ENCODE results near the gene SEC16A.
A peak's percentile ranks its signal among the peaks of the same experiment; 100 is the strongest.

The SEC16A gene

DNA sequence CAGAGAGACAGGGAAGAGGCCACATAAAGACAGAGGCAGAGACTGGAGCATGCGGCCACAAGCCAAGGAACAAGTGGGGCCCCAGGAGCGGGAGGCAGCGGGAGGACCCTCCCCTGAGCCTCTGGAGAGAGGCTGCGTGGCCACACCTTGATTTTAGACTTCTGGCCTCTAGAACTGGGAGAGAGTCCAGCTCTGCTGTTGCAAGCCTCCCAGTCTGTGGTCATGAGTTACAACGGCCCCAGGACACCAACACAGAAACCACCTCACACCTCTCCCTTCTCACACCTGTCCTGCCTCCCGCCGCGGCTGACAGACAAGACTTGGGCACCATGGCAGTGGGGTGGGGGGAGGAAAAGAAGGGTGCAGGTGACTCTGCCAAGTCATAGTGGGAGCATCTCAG lies 45.4 kb downstream of the SEC16A start:
- DNase-seq: no peak

DNA sequence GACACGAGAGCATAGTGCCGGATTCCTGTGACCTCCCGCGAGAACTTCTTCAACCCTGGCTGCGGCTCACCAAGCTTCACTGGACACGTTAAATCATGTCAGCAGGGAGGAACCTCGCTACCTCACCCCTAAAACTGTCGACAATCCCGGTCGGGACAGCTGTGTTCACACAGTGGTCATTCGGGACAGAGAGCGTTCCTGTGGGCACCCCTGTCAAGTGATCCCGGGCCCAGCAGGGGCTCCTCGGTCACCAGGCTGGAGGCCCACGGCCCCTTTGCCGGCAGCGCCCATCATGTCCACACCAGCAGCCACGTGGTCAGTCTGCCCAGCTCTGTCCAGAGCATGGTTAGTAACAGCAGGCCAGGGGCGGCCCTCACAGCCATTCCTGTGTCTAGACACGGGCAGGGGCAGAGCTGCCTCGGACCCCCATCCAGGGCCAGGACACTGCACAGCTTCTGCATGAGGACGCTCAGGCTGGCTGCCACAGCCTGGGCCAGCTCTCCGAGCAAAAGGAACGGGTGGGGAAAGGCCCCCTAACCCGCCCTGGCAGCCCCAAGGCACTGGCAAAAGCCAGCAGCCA lies 46.7 kb downstream of the SEC16A start:
- DNase-seq: no peak

DNA sequence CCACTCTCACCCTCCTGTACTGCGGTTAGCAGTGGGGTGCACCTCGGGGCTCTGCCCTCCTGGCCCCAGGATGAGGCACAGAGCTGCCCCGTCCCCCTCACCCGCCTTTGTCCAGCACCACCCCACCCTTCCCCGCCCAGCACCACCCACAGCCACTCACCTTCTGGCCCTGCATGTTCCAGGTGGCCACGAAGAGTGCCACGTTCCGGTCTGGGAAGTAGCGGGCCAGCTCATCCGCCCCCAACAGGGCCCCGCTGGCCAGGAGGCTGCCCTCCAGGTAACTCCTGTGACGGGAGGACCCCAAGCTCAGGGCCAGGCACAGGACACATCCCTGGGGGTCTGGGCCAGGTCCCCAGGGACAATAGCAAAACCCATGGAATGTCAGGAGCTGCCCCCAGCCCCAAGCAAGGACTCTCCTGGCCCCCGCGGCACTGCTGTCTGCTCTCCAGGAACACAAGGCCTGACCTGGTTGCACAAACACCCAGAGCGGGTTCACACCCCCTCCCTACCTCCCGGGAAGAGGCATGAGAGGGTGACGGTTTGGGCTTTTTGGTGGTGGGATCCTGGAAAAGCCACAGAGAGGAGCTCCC lies 48.2 kb downstream of the SEC16A start:
- no peak for DNase-seq

DNA sequence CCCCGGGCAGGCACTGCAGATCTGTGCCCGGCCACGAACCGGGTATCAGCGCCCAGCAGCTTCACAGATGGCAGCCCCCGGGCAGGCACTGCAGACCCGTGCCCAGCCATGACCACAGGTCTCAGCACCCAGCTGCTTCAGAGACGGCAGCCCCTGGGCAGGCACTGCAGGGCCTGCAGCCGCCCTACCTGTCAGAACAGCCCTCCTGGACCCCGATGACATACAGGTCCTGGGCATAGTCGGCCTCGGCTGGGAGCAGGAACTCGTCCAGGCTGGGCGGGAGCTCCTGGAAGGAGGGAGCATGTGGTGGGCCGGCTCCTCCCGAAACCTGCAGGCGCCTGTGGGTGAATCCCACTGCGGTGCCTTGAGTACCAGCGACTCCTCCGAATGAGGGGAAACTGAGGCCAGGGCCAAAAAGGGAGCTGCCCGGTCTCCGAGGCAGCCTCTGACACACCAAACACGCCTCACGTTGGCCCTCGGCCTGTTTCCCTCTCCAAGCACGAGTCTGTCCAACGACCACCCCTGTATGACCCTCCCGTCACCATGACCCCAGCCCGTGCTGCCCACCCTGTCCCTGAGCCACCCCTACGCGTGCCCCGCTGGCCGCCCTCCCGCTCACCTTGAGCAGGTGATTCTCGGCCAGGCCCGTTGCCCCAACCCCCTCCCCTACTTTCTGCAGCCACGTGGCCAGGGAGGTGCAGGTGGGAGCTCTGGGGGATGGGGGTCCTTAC lies 48.8 kb downstream of the SEC16A start:
- DNase-seq: no peak

DNA sequence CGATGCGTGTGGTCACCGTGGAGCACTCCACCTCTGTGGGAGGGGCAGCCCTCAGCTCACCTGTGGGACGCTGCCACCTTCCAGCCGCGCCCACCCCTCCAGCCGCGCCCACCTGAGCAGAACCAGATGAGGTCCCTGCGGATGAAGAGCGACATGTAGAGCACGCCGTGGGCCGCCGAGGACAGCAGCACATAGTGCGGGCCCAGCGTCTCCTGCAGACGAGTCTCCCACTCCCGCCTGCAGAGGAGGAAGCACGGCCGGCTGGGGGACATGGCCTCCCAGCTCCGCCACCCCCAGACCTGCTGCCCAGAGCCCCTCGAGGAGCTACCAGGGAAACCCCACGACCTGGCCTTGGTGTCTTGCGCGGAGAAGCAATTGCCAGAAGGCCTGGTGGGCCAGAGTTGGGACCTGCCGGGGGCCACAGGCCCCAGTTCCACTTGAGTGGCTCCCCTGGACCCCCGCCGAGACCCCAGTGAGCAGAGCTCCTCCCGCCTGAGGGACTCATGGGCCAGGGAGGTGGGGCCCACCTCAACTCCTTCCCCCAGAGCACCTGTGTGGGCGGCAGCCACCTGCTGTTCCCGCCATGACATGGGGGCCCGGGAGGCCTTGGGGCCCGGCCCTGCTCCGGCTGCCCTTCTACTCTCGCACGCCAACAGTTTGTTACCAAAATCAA lies 49.7 kb downstream of the SEC16A start:
- DNase-seq: no peak

DNA sequence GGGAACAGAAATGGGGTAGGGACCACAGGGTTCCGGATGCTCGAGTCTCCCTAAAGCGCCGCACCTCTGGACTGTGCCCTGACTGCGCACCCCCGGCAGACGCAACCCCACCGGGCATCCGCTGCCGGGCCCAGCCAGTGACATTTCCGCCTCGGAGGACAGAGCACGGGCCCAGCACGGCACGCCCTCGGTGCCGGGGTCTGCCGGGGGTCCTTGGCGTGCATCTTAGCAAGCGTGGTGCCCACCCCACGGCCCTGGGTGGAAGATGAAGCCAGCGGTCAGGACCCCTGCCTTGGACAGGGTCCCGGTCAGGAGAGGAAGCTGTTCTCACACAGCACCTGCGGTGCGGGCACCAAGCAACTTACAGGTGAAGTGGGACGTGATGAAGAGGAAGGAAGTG lies 50.2 kb downstream of the SEC16A start:
- no peak for DNase-seq

DNA sequence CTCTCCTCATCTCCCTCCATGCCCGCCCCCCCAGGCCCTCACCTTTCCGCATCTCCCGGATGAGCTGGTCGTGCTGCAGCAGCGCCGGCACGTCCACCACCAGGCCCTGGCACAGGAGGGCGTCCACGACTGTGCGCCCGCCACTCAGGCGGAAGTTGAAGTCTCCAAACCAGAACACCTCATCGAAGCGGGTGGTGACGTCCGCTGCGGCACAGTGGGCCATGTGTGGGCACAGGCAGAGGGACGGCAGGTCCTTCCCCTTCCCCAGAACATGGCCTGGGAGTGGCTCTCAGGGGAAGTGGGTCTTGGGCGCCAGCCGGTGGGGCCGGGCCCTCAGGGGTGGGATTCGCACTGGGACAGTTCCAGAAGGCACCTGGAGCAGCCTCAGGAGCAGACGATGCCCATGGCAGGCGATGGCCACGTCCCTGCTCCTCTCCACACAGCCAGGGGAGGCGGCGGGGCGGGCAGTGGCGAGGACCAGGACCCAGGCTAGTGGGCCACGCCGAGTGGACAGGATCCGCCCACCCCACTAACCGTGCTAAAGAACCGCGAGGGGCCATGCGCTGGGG lies 51.0 kb downstream of the SEC16A start:
- DNase-seq: no peak

DNA sequence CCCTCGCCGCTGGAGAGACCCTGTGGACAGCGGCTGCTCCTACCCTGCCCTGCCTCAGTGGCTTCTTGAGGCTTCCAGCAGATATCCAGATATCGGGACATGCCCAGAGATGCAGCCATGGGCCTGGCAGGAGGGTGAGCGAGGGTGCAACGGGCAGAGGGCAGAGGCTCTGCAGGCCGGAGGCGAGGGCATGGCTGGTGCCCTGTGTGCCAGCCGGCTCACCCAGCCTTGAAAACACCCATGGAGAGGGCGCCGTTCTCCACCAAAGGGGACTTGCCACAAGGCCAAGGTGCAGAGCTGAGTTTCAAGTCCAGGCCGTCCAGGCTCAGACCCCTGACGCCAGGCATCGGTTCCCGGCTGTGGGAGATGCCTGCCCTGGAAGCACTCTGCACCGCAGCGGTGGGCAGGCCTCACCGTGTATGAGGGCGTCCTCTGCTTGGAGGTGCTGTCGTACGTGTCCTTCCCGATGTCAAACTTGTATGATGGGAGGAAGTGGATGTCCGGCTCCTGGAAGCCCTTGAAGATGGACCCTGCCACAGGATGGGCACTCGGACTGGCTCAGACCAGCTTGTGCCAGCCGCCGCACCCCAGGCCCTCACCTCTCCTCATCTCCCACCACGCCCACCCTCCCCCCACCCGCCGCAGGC lies 52.1 kb downstream of the SEC16A start:
- no peak for DNase-seq

DNA sequence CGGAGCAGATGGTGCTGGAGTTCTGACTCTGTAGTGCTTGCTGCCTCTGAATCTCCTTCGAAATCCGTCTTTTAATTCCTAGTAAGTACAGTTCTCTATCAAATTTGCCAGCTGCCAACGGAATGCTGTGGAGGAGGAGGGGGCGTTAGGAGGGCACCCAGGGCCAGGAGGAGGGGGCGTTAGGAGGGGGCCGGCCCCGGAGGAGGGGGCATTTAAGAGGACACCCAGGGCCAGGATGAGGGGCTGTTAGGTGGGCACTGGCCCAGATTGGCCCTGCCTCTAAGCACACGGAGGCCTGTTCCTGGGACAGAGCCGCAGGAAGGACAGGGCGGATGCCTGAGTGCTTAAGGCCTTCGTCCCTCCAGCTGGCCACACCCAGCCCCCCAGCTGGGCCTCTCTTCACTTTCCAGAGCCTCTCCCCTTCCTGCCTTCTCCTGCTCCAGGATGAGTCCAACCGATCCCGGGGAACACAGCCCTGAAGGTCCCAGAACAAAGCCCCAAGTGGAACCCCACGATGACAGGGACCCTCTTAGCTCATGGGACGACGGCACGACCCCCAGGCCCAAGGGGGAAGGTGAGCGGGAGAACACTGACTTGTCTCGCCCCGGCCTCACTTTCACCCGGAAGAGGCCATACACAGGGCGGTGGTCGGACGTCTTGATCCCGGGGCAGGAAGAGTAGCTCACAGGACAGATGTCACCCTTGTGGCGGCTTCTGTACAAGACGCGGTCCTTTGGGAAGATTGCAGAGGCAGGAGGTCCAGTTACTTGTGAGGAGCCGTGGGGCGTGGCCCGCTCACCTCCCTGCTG lies 53.0 kb downstream of the SEC16A start:
- no peak for DNase-seq

DNA sequence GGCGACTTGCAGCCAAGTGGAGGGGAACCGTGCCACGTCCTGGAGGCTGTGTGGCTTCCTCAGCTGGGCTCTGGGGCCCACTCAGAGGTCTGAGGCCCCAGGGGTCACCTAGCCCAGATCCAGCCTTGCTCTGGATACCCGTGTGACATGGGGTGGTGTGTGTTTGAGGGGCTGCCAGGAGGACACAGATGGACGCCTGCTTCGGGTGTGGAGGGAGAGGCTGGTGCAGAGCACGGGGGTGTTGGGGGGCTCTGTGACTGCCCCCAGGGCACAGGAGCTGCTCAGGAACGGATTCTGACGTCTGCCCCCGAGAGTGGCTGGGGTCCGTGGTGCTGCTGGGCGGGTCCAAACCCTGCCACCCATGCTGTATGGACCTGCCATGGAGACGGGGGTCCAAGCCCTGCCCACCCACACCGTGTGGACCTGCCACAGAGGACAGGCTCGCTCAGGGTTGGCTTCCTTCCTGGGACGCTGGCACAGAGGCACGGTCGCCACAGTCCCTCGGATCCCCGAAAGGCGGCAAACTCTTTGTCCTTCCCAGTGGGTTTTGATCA lies 53.7 kb downstream of the SEC16A start:
- DNase-seq: no peak

DNA sequence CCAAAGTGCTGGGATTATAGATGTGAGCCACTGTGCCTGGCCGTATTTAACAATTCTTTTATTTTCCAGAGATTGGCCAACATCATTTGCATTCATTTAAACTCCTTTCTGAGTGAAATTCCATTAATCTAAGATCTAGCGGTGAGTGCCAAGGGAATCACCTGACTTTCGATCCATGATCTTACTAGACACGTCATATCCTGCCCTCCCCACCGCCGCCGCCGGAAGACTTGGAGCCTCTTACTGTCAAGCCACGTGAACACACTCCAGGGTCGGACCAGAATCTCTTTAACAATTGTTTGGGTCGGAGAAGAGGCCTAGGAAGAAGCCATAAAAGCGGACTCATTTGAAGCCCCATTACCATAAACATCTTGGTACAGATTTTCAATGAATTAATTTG lies 56.1 kb downstream of the SEC16A start:
- no peak for DNase-seq

DNA sequence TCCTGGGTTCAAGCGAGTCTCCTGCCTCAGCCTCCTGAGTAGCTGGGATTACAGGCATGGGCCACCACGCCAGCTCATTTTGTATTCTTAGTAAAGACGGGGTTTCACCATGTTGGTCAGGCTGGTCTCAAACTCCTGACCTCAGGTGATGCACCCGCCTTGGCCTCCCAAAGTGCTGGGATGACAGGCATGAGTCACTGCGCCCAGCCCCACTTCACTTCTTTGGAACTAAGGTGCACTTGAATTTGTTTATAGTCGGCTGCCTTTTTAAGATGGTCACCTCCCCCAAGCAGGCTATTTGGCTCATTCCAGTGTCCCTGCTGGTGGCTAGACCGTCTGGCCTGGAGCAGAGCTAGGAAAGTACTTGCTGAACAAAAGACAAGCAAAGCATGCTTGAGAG lies 57.5 kb downstream of the SEC16A start:
- peak in 1 of 2 experiments; percentile 54 for DNase-seq

DNA sequence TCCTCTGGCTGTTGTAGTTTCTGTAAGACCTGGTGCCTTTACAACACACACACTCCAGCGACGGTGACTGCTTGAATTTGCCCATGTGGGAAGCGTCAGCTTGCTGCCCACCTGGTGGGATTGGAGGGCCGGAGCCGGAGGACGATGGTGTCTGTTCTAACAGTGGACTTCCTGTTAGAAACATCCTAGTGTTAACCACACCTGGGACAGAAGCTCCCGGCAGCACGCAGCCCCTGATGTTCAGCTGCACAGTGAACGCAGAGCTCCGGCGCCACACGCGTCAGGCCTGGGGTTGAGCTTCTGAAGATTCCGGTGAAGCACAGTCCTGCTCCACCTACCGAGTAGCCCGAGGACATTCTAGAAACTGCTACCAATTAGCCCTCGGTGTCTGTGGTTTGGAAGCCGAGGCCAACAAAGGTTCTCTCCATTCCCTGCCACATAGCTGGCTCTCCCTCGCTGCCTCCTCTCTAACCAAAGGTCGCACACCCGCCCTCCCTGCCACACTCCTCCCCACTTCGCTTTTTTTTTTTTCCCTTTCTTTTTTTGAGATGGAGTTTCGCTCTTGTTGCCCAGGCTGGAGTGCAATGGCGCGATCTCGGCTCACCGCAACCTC lies 58.0 kb downstream of the SEC16A start:
- DNase-seq: no peak

DNA sequence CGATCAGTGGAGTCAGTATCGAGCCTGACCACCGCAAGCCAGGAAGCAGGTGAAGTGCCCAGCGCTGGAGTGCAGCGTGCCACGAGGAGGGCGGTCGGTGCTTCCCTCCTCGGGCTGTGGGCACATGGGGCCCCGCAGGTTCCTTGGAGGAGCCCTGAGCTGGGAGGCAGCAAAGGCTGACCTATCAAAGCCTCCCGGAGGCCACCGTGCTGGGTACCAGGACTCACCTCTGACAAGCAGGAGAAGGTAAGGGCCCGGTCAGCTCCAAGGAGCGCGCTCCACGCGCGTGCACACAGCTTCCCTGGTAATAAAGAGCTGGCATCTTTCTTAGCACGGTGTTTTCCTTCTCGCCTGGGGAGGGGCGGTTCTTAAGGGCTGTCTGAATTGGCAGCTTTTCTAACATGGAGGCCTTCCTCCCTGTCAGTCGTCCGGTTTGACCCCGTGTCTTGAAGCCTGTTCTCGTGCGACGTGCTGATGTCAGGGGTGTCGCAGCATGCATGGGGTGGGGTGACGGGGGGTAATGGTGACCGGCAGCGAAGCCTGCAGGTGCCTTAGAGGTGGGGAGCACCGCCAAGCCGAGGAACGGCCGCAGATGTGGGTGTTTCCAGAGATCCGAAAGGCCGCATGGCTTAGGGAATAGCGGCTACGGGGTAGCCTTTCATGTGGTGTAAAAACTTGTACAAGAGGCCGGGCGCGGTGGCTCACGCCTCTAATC lies 59.3 kb downstream of the SEC16A start:
- no peak for DNase-seq

DNA sequence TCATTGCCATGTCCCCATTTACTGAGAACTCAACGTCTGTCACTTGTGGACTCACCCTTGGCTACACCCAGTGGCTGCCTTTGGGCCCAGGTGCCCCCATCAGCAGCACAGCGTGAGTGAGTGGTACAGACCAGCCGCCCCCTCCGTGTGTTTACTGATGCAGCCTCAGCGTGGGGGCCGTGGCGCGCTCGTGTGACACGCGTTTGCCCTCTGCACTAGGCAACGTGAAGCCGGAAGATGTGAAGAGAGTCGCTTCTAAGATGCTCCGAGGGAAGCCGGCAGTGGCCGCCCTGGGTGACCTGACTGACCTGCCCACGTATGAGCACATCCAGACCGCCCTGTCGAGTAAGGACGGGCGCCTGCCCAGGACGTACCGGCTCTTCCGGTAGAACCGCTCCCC lies 60.0 kb downstream of the SEC16A start:
- DNase-seq: no peak

DNA sequence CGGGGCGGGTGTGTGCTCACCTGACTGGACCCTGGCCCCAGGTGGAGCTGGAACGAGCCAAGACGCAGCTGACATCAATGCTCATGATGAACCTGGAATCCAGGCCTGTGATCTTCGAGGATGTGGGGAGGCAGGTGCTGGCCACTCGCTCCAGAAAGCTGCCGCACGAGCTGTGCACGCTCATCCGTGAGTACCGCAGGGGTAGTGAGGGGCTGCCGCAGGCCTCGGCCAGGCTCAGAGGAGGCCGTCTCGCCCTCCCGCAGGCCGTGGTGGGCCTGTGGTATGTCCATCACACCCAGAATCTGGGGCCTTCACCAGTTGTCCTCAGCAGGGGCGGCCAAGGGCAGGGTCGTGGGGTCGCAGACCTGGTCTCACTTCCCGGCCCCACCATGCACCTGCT lies 61.0 kb downstream of the SEC16A start:
- no peak for DNase-seq

DNA sequence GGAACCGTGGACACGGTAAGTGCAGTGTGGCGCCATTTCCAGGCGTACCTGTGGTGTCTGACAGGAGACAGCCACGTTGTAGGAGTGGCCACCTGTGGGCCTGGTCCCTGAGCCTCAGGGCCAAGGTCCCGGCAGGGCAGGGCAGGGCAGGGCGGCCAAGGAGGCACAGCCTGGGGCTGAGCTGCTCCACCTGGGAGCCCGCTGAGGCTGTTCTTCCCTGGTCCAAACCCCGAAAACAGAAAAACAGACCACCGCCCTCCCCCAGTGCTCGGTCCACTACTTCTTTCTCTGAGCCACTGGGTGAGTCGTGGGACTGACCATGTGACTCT lies 63.8 kb downstream of the SEC16A start:
- DNase-seq: no peak

DNA sequence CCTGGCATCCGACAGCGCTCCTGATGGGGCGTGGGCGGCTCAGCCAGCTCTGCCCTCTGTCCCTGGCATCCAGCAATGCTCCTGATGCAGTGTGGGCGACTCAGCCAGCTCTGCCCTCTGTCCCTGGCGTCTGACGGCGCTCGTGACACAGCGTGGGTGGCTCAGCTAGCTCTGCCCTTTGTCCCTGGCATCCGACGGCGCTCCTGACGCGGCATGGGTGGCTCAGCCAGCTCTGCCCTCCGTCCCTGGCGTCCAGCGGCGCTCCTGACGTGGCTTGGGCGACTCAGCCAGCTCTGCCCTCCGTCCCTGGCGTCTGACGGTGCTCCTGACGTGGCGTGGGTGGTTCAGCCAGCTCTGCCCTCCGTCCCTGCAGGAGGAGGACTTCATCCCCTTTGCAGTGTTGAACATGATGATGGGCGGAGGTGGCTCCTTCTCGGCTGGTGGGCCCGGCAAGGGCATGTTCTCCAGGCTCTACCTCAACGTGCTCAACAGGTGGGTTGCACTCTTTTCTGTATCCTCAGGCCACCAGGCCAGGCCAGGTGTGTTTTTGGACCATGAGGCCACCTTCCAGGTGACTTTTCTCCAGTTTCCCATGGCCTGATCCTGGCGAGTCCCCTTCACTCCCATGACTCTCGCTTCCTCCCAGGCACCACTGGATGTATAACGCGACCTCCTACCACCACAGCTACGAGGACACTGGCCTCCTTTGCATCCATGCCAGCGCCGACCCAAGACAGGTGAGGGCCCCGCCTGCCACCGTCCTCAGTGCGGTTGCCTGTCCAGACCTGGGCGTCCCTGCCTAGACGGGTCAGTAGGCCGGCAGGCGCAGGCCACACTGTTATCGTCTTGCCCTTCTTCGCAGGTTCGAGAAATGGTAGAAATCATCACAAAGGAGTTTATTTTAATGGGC lies 64.4 kb downstream of the SEC16A start:
- DNase-seq: no peak

DNA sequence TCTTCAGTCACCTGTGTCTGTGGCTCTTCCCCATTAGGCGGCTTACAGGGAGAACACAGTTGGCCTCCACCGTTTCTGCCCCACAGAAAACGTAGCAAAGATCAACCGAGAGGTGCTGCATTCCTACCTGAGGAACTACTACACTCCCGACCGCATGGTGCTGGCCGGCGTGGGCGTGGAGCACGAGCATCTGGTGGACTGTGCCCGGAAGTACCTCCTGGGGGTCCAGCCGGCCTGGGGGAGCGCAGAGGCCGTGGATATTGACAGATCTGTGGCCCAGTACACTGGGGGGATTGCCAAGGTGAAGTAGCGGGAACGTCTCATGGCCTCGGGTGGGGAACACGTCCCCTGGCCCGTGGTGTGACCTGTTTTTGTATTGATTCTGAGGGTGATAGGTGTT lies 65.9 kb downstream of the SEC16A start:
- DNase-seq: no peak

DNA sequence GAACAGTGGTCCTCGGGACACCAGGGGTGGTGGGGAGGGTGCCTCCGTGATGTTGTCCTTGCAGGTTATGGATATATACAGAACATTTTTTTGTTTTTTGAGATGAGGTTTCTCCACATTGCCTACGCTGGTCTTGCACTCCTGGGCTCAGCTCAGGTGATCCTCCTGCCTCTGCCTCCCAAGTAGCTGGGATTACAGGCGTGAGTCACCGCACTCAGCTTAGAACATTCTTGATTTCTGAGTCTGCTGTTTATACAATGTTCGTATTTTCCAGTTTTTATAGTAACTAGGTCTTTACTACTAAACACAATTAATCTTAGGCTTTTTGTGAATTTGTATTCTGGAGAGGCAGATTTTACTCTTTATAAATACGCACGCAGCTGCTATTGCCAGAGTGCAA lies 66.4 kb downstream of the SEC16A start:
- DNase-seq: no peak

All from activated T-cell treated with anti-CD3 and anti-CD28 coated beads, Interleukin-2, amount 50 U/mL, for 48 hours (primary cell).